ENCODE data around the gene ADORA3.

ADORA3 gene

GRCh38 chr1:111476761-111477309, 26.6 kb downstream of the ADORA3 start:
- in situ Hi-C loops (cut with HindIII; ENCODE audit: low sequenced_read_pairs): no loop called here
- no peak overlapping the region for H3K4me3 ChIP-seq (ENCODE audit: low read depth, low read length)
- no peak for TF ChIP-seq CTCF (IDR thresholded peaks at IDR 0.05; ENCODE audit: low read depth, low read length, missing control alignments)
- DNase-seq (ENCODE audit: low read depth): no peak

GRCh38 chr1:111476214-111476613, 27.2 kb downstream of the ADORA3 start:
- in situ Hi-C loops (cut with HindIII; ENCODE audit: low sequenced_read_pairs): no loop called here
- DNase-seq (ENCODE audit: low read depth): no peak
- TF ChIP-seq CTCF (IDR thresholded peaks at IDR 0.05; ENCODE audit: low read depth, low read length, missing control alignments): no peak
- H3K4me3 ChIP-seq (ENCODE audit: low read depth, low read length): no peak overlapping the region

GRCh38 chr1:111475701-111476100, 27.7 kb downstream of the ADORA3 start:
- no peak for DNase-seq (ENCODE audit: low read depth)
- H3K4me3 ChIP-seq (ENCODE audit: low read depth, low read length): no peak overlapping the region
- in situ Hi-C loops (cut with HindIII; ENCODE audit: low sequenced_read_pairs): no loop called here
- no peak for TF ChIP-seq CTCF (IDR thresholded peaks at IDR 0.05; ENCODE audit: low read depth, low read length, missing control alignments)

- H3K4me3 ChIP-seq (ENCODE audit: low read depth, low read length): no peak overlapping the region
Measured at GRCh38 chr1:111474521-111474920, 28.9 kb downstream of the ADORA3 start.

GRCh38 chr1:111474106-111474505, 29.3 kb downstream of the ADORA3 start:
- in situ Hi-C loops (cut with HindIII; ENCODE audit: low sequenced_read_pairs): no loop called here
- no peak overlapping the region for H3K4me3 ChIP-seq (ENCODE audit: low read depth, low read length)
- no peak for TF ChIP-seq CTCF (IDR thresholded peaks at IDR 0.05; ENCODE audit: low read depth, low read length, missing control alignments)
- no peak for DNase-seq (ENCODE audit: low read depth)

More at GRCh38 chr1:111474521-111474920, 28.9 kb downstream of the ADORA3 start:
- in situ Hi-C loops (cut with HindIII; ENCODE audit: low sequenced_read_pairs): no loop called here
- TF ChIP-seq CTCF (IDR thresholded peaks at IDR 0.05; ENCODE audit: low read depth, low read length, missing control alignments): no peak
- DNase-seq (ENCODE audit: low read depth): no peak

- DNase-seq (ENCODE audit: low read depth): no peak
- in situ Hi-C loops (cut with HindIII; ENCODE audit: low sequenced_read_pairs): no loop called here
- TF ChIP-seq CTCF (IDR thresholded peaks at IDR 0.05; ENCODE audit: low read depth, low read length, missing control alignments): no peak
- H3K4me3 ChIP-seq (ENCODE audit: low read depth, low read length): no peak overlapping the region
Measured at GRCh38 chr1:111471538-111471937, 31.9 kb downstream of the ADORA3 start.
